OCI-LY3 (cell line): ENCODE data around the gene RBM10.
A peak's percentile ranks its signal among the peaks of the same experiment; 100 is the strongest.

Experiments
- H2AFZ ChIP-seq: fragments of 200-600, 300-600 bp; shearing (Covaris generic); 2 replicates; pipeline ENCODE4 v1.6.0; 2014; ENCODE audit warnings: antibody characterized with exemption, low read depth, low read length
- H3K27ac ChIP-seq: fragments of 200-600, 300-600 bp; sonication (generic); 2 replicates; pipeline ENCODE4 v1.5.1; 2014; ENCODE audit warnings: mild to moderate bottlenecking, low read length, moderate library complexity, mixed read lengths
- H3K27me3 ChIP-seq: fragments of 200-600, 300-600 bp; sonication (generic); 2 replicates; pipeline ENCODE4 v1.6.1; 2014; ENCODE audit warnings: low read depth, low read length, mixed read lengths
- H3K36me3 ChIP-seq: fragments of 200-600, 300-600 bp; sonication (generic); replicated peaks from 2 replicates; pipeline ENCODE3; 2014; ENCODE audit warnings: low read depth, low read length, mixed read lengths
- H3K4me1 ChIP-seq: fragments of 300-600, 200-600 bp; sonication (generic); 2 replicates; pipeline ENCODE4 v1.6.1; 2014; ENCODE audit warnings: low read length, mixed read lengths
- H3K4me2 ChIP-seq: fragments of 200-600, 300-600 bp; sonication (generic); 2 replicates; pipeline ENCODE4 v1.6.1; 2014; ENCODE audit warnings: low read length, mixed read lengths
- H3K4me3 ChIP-seq: fragments of 300-600, 200-600 bp; sonication (generic); 2 replicates; pipeline ENCODE4 v1.5.1; 2014; ENCODE audit warnings: antibody characterized with exemption, mild to moderate bottlenecking, low read length, moderate library complexity
- H3K79me2 ChIP-seq: fragments of 300-600, 200-600 bp; shearing (Covaris generic); 2 replicates; pipeline ENCODE4 v1.6.1; 2014; ENCODE audit warnings: mild to moderate bottlenecking, low read length, mixed read lengths
- H3K9ac ChIP-seq: fragments of 300-600, 200-600 bp; shearing (Covaris generic); 2 replicates; pipeline ENCODE4 v1.6.0; 2014; ENCODE audit warnings: mild to moderate bottlenecking, low read length, moderate library complexity
- H3K9me3 ChIP-seq: fragments of 200-600, 300-600 bp; shearing (Covaris generic); 2 replicates; pipeline ENCODE4 v1.6.1; 2014; ENCODE audit warnings: low read length, mixed read lengths; ENCODE audit not compliant: insufficient read depth
- H4K20me1 ChIP-seq: fragments of 200-600, 300-600 bp; sonication (generic); 2 replicates; pipeline ENCODE4 v1.6.1; 2016; ENCODE audit warnings: low read length, mixed read lengths; ENCODE audit not compliant: insufficient read depth
- CTCF ChIP-seq: fragments of 200-600, 300-600 bp; sonication (generic); IDR thresholded peaks from 2 replicates; pipeline ENCODE4 v1.5.1; 2014; ENCODE audit warnings: antibody characterized with exemption, low read length, low read depth
- EZH2phosphoT487 ChIP-seq: fragments of 200-600 bp; shearing (Covaris generic); IDR thresholded peaks from 2 replicates; pipeline ENCODE4 v1.6.1; 2018; ENCODE audit warnings: antibody characterized with exemption, mixed run types, low read depth

Gene RBM10

DNA sequence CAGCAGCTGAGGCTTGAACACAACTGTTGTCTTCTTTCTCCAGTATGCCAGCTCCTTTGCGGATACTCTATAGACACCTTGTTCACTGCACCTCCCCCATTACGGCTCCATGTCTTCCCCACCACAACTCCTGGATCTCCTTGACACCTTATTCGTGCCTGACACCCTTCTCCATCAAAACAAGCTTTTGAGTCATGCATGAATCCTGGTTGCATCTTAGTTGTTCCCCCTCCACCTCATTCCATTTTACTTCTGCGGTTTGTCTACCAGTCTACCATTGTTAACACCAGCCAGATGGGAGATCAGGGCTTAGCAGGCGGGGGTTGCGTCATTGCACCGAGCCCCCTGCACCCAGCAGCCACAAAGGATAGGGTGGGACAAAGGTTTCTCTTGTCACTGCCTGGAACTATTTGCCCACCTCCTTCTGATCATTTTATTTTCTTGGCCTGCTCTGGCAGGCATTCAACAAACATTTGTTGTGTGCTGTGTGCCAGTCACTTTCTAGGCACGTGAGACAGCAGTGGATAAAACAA, 71.4 kb downstream of the RBM10 start:
- peak overlapping the region; percentile 65; the same call in 1 of the 2 replicates for H3K27ac ChIP-seq

DNA sequence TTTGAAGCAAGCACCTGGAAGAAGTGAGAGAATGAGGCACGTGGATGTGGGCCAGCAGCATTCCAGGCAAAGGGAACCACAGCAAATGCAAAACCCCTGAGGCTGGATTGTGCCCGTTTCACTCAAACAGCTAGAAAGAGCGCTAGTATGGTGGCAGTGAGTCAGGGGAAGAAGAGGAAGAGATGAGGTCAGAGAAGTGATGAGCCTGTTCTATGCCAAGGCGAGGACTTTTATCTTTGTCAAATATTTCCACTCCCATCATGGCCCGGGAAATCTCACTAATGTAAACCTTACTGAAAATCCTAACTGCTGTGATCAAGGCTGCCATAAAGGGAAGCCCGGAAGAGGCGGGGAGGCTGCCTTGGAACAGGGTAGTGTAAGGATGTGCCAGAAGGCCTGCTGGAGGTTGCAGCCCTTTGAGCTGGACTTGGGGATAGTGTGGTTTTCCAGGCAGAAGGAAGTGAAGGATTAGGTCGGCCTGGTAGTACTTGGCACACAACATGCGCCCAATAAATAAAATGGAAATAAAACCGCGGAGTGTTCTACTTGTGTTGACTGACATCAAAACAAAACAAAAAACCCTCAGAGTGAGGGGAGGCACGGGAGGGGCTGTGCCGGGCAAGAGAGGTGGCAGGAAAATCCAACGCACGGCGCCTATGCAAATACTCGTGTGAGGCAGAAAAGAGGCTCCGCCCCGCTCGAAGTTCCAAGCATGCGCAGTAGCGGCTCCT, 72.3 kb downstream of the RBM10 start:
- Histone ChIP-seq H3K4me1 (peaks cover 19% of the 10 kb centered on the region), H3K36me3 (peaks cover 19% of the 10 kb centered on the region), H3K9ac (peak overlapping the region; percentile 51; the same call in 1 of the 2 replicates), H4K20me1 (peaks cover 36% of the 10 kb centered on the region), H3K27ac (peak overlapping the region; percentile 65), H3K4me2 (peak overlapping the region; percentile 80), H3K9me3 (no peaks in the 10 kb centered on the region), H3K79me2 (peaks cover 40% of the 10 kb centered on the region), H3K27me3 (no peaks in the 10 kb centered on the region), H2AFZ (no peak overlapping the region), H3K4me3 (peak overlapping the region; percentile 73)
- TF ChIP-seq EZH2phosphoT487 (no peak), CTCF (no peak)

More for the DNA sequence above, 71.4 kb downstream of the RBM10 start:
- Histone ChIP-seq H2AFZ (no peak overlapping the region), H3K9ac (no peak overlapping the region), H3K4me3 (no peak overlapping the region), H4K20me1 (peaks cover 30% of the 10 kb centered on the region), H3K9me3 (no peaks in the 10 kb centered on the region), H3K4me1 (peaks cover 19% of the 10 kb centered on the region), H3K36me3 (peaks cover 27% of the 10 kb centered on the region), H3K27me3 (no peaks in the 10 kb centered on the region), H3K4me2 (peak overlapping the region; percentile 80), H3K79me2 (peaks cover 31% of the 10 kb centered on the region)
- TF ChIP-seq CTCF (no peak), EZH2phosphoT487 (no peak)

DNA sequence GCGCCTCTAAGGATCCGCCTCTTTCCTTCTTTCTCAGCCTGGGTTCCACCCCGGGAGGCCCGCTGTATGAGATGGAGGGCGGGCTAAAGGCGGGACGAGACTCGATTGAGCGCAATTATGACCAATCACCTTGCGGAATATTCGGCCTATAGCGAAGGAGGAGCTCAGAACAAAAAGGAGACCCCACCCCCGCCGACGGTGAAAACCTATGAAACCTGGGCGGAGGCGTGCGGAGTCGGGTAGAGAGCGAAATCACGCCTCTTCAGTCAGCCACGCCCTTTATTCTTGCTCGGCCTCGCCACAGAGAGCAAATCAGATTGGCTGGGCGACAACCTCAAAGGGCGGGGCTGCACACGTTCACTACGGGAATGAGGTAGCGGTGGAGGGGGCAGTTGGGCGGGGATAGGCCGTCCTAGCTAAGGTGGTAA, 72.8 kb downstream of the RBM10 start:
- H2AFZ ChIP-seq, result no peak overlapping the region; the same call in 1 of the 2 replicates
- H3K9me3 ChIP-seq, result no peaks in the 10 kb centered on the region
- H4K20me1 ChIP-seq, result peaks cover 37% of the 10 kb centered on the region
- H3K4me3 ChIP-seq, result peak overlapping the region; percentile 90
- H3K79me2 ChIP-seq, result peaks cover 41% of the 10 kb centered on the region
- peaks cover 16% of the 10 kb centered on the region for H3K36me3 ChIP-seq
- H3K27ac ChIP-seq, result peak overlapping the region; percentile 87
- H3K4me2 ChIP-seq, result peak overlapping the region; percentile 50
- H3K9ac ChIP-seq, result peak overlapping the region; percentile 91
- H3K27me3 ChIP-seq, result no peaks in the 10 kb centered on the region
- no peak for TF ChIP-seq CTCF
- no peak for TF ChIP-seq EZH2phosphoT487
- H3K4me1 ChIP-seq, result peaks cover 19% of the 10 kb centered on the region

DNA sequence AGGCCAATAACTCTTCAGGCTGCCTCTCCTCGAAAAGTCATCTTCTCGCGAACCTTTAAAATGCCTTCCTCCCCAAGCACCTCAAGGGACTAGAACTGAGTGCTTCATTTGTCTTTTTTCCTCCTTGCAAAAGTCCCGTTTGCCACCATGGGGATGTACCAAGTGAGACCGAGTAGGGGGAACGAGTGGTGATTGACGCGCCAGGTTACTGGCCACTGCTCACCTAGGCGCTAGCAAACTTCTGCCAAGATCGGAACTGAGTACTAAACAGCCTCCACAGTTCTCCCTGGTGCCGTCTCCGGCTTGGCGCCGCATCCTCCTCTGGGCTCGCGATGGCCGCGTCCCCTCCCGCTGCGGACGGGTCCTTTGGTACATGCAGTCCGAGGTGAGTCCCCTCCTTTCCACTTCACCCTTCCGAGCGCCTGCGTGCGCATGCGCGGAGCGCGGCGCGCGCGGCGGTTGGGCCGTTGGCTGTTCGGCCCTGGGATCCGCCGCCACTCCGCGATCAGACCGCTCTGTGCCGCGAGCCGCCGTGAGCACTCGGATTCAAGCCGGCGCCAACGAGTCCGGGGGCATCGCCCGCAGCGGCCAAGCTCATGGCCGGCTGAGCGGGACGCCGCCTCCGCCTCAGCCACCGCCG, 73.4 kb downstream of the RBM10 start, which contains the start of gene CDK16:
CDK16 (plus strand) TSS at position 402 of the 640 bp plus-strand sequence. CDS start 4,877 bp downstream, outside the sequence.
- peak within 1 kb of the TSS; percentile 91 for H3K9ac ChIP-seq
- peaks cover 37% of the 10 kb centered on the region for H4K20me1 ChIP-seq
- peaks cover 19% of the 10 kb centered on the region for H3K4me1 ChIP-seq
- H3K79me2 ChIP-seq, result peaks cover 41% of the 10 kb centered on the region
- peak within 1 kb of the TSS; percentile 87 for H3K27ac ChIP-seq
- H3K27me3 ChIP-seq, result no peaks in the 10 kb centered on the region
- no peak within 1 kb of the TSS; the same call in 1 of the 2 replicates for H2AFZ ChIP-seq
- H3K36me3 ChIP-seq, result peaks cover 16% of the 10 kb centered on the region
- TF ChIP-seq CTCF (no peak), EZH2phosphoT487 (no peak)
- H3K4me3 ChIP-seq, result peak within 1 kb of the TSS; percentile 90
- H3K9me3 ChIP-seq, result no peaks in the 10 kb centered on the region
- H3K4me2 ChIP-seq, result peak within 1 kb of the TSS; percentile 90
